HEK293T (cell line): Measurements from ENCODE around the gene CD36.

Experiments
- ARNT ChIP-seq: fragments of 450-650 bp; IDR thresholded peaks from 2 replicates; pipeline ENCODE4 v1.6.1; 2017; ENCODE audit warnings: mild to moderate bottlenecking
- BHLHE40 ChIP-seq: fragments of 450-650 bp; IDR thresholded peaks from 2 replicates; pipeline ENCODE4 v1.6.1; 2016; ENCODE audit warnings: mild to moderate bottlenecking, moderate library complexity, borderline replicate concordance
- FOXK2 ChIP-seq: fragments of 450-650 bp; IDR thresholded peaks from 2 replicates; pipeline ENCODE4 v1.6.1; 2016; ENCODE audit warnings: mild to moderate bottlenecking
- SP1 ChIP-seq: fragments of 450-650 bp; IDR thresholded peaks from 2 replicates; pipeline ENCODE4 v1.6.1; 2017
- SUZ12 ChIP-seq: fragments of 450-650 bp; IDR thresholded peaks from 2 replicates; pipeline ENCODE4 v1.6.1; 2016; ENCODE audit warnings: mild to moderate bottlenecking

GRCh38 chr7:80613519-80613918 is 24.9 kb upstream of the CD36 start:
- TF ChIP-seq FOXK2 (no peak), SUZ12 (no peak), ARNT (no peak), BHLHE40 (no peak), SP1 (no peak)
